Natural killer cell treated with Interleukin-12 subunit alpha and Interleukin-12 subunit beta and Interleukin-15 and Interleukin-18, amount 100 ng/mL, for 72 hours (primary cell): Measurements from ENCODE around the gene PIGL. TPM values are rescaled to one million over a fixed set of nuclear protein-coding genes. Genes with fewer than 3 reads are reported as not detected.
A peak's percentile ranks its signal among the peaks of the same experiment; 100 is the strongest.

Experiments used
- ATAC-seq, 2 donors: fragments of 150-1000 bp; cut with Tn5 transposase in 1 of 2; sonication (Bioruptor Pico), chemical (Tn5 transposase) in 1 of 2; 2 replicates each; pipeline ENCODE4 v1.10.0; 2021
- DNase-seq: peaks from one replicate; pipeline ENCODE4 v3.0.0; 2022; ENCODE audit warnings: low spot score
- H3K27ac Mint-ChIP-seq, 2 donors: 1 replicate in 1 of 2; 2 replicates in 1 of 2; pipeline ENCODE4 v1.8.0; 2022; ENCODE audit warnings: mixed read lengths in 2 of 2, mild to moderate bottlenecking in 1 of 2, moderate library complexity in 1 of 2
- H3K27me3 Mint-ChIP-seq, 2 donors: 1 replicate in 1 of 2; 2 replicates in 1 of 2; pipeline ENCODE4 v1.8.0; 2022; ENCODE audit warnings: mixed read lengths in 2 of 2
- H3K36me3 Mint-ChIP-seq: one replicate; pipeline ENCODE4 v1.8.0; 2022; ENCODE audit warnings: mixed read lengths
- H3K4me1 Mint-ChIP-seq, 2 donors: 1 replicate in 1 of 2; 2 replicates in 1 of 2; pipeline ENCODE4 v1.8.0; 2022; ENCODE audit warnings: low read depth in 2 of 2, mixed read lengths in 2 of 2, mild to moderate bottlenecking in 1 of 2
- H3K4me3 Mint-ChIP-seq: one replicate; pipeline ENCODE4 v1.8.0; 2022; ENCODE audit warnings: mixed read lengths
- H3K9me3 Mint-ChIP-seq: 2 replicates; pipeline ENCODE4 v1.8.0; 2022; ENCODE audit warnings: mixed read lengths
- total RNA-seq, 2 donors: library from RNA; stranded (reverse); gene quantifications; one replicate each; pipeline ENCODE4 v1.2.3, GENCODE V29; 2022

The PIGL gene
- total RNA-seq, 2 donors from 2014 or later, result 26.4 to 67.4 TPM

DNA sequence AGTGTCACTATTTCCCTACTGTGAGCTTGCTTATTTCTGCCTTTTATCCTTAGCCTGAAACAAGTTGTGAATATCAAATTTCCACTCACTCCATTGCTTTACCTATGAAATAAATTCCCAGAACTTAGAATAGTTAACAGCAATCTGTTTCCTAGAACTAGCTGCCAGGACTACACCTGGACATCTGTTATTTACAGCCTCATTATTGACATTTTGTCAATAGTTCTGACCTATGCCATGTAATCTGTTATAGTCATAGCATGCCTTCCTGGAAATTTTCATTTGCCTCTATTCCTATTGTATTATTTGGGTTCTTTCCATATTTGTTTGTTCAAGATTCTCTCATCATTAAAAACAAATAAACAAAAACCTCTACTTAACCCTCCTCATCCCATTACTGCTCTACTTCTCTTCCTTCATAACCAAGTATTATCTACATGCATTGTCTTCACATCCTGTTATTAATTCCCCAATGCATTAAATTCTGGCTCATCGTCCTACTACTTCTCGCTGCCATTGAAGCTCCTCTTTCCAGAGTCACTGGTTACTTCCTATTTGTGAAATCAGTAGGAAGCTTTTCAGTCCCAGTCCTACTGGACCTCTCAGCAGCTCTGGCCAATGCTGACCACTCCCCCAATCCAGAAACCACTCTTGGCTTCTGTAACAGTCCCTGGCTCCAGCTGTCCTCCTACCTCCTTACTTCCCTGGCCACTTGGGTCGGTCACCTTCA lies 55.3 kb downstream of the PIGL start:
- H3K36me3 Mint-ChIP-seq, result peaks cover 5% of the 10 kb centered on the region
- peaks cover 3% of the 10 kb centered on the region for H3K9me3 Mint-ChIP-seq
- peaks cover 28 to 29% of the 10 kb centered on the region in 2 donors for H3K4me1 Mint-ChIP-seq
- no peaks in the 10 kb centered on the region for H3K27me3 Mint-ChIP-seq
- DNase-seq, result no peak
- H3K27ac Mint-ChIP-seq, result no peak overlapping the region
- no peak overlapping the region for H3K4me3 Mint-ChIP-seq
- no peak for ATAC-seq

DNA sequence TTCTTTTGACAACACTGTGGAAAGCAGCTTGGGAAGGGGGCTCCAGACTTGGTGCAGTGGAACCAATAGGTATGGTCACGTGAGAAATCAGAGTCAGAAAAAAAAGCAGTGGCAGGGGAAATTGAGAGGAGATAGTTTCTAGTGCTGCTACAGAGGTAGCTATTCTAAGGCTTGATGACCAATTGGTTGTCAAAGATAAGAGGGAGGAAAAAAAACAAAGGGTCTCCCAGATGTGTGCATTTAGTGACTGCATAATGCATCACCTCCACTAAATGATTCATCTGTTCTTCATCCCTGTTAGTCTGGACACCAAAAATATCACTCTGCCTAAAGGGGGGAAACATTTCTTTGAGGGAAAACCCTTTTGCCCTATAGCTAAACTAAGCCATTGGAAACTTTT lies 56.5 kb downstream of the PIGL start:
- Mint-ChIP-seq H3K27me3 (no peaks in the 10 kb centered on the region), H3K4me1 (peaks cover 16 to 17% of the 10 kb centered on the region in 2 donors), H3K36me3 (peaks cover 8% of the 10 kb centered on the region), H3K4me3 (no peak overlapping the region), H3K9me3 (peaks cover 3% of the 10 kb centered on the region), H3K27ac (peak overlapping the region in 1 of 2 donors; percentile 10)
- DNase-seq (no peak), ATAC-seq (no peak)

DNA sequence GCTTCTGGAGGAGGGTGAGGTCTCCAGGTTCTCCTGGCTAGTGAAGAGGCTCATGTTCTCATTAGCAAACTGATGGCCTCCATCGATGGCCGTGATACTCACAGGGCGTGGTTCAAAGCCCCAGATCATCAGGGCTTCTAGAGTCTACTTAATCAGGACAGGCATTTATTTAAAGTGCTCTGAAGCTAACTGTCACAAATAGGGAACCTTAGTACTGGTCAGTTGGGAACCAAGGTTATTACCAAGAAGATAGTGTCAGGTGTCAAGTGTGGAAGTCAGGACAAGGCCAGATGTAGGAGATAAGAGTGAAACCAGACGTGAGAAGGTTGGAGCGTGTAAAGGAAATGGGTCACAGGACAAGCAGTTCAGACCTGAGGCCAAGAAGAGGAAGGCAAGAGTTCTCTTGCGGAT lies 56.9 kb downstream of the PIGL start:
- ATAC-seq (no peak), DNase-seq (no peak)
- no peak overlapping the region for H3K4me3 Mint-ChIP-seq
- H3K4me1 Mint-ChIP-seq, result peaks cover 16 to 17% of the 10 kb centered on the region in 2 donors
- H3K36me3 Mint-ChIP-seq, result peaks cover 12% of the 10 kb centered on the region
- H3K27ac Mint-ChIP-seq, result peak overlapping the region in 1 of 2 donors; percentile 10
- peaks cover 3% of the 10 kb centered on the region for H3K9me3 Mint-ChIP-seq
- H3K27me3 Mint-ChIP-seq, result no peaks in the 10 kb centered on the region

DNA sequence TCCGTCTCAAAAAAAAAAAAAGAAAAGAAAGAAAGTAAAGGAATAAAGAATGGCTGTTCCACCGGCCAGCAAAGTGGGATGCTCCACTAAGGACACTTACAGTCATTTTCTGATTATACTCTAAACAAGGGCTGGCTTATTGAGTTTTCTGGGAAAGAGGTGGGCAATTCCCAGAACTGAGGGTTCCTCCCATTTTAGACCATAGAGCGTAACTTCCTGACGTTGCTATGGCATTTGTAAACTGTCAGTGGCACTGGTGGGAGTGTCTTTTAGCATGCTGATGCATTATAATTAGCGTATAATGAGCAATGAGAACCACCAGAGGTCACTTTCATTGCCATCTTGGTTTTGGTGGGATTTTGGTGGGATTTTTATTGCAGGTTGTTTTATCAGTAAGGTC lies 58.0 kb downstream of the PIGL start:
- Mint-ChIP-seq H3K27ac (no peak overlapping the region), H3K36me3 (peaks cover 12% of the 10 kb centered on the region), H3K9me3 (peaks cover 3% of the 10 kb centered on the region), H3K27me3 (no peaks in the 10 kb centered on the region), H3K4me1 (peaks cover 9 to 13% of the 10 kb centered on the region in 2 donors), H3K4me3 (no peak overlapping the region)
- DNase-seq (no peak), ATAC-seq (no peak)

DNA sequence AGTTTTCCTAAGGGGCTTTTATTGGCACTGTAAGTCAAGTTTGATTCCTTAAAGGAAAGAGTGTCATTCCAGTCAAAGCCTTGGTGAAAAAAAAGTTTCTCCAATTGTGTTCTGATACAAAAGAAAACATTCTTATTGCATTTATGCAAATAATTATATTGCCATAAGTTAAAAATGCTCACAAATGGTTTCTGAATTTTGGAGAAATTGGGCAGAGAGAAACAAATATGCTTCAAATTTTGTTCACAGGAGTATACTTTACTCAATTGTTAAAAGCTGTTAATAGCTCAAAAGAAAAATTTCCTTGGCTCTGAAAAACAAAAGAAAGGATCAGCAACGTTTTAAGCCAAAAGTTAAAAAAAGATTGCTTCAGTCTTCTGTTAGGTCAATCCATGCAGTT lies 60.2 kb downstream of the PIGL start:
- ATAC-seq, result no peak
- DNase-seq, result no peak
- peaks cover 3% of the 10 kb centered on the region for H3K9me3 Mint-ChIP-seq
- H3K4me3 Mint-ChIP-seq, result no peak overlapping the region
- peaks cover 12% of the 10 kb centered on the region for H3K36me3 Mint-ChIP-seq
- H3K27ac Mint-ChIP-seq, result no peak overlapping the region
- no peaks in the 10 kb centered on the region for H3K27me3 Mint-ChIP-seq
- H3K4me1 Mint-ChIP-seq, result peaks cover 9 to 13% of the 10 kb centered on the region in 2 donors

DNA sequence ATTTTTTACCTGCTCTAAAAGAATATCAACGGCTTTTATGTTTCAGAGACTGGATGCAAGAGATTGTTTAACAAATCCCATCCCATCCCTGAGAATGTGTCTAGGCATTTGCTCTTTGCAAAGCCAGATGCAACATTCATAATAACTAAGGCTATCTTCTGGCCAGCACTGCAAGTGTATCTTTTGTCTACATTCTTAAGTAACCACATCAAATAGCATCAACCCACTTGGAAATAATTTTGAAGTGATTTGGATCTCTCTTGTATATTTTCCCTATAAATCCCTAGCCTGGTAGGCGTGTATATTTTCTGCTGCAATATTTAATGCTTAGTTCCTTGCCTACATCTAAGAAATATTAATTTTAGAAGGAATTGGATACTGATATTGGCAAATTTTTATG lies 64.3 kb downstream of the PIGL start:
- Mint-ChIP-seq H3K4me1 (peaks cover 14 to 16% of the 10 kb centered on the region in 2 donors), H3K27me3 (no peaks in the 10 kb centered on the region), H3K36me3 (peaks cover 12% of the 10 kb centered on the region), H3K4me3 (no peak overlapping the region), H3K9me3 (no peaks in the 10 kb centered on the region), H3K27ac (no peak overlapping the region)
- no peak for DNase-seq
- no peak for ATAC-seq

DNA sequence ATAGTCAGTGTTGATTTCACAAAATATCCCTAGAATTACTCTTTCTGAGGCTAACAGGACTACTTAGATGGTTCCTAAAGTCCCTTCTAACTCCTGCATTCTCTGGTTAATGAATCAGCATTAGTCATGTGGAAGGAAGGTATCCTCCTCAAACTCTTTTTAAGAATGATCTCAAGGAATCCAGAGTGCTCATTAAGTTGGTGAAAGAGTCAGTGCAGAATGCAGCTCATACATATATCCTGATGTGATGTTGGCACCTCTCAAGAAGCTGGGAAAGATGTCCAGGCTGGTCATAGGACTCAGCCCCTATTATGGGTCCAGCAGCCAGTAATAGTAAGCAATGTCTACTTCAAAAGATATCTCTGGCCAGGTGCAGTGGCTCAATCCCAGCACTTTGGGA lies 65.5 kb downstream of the PIGL start:
- Mint-ChIP-seq H3K4me3 (no peak overlapping the region), H3K27ac (no peak overlapping the region), H3K36me3 (peaks cover 7% of the 10 kb centered on the region), H3K27me3 (no peaks in the 10 kb centered on the region), H3K4me1 (peaks cover 26 to 27% of the 10 kb centered on the region in 2 donors), H3K9me3 (no peaks in the 10 kb centered on the region)
- no peak for DNase-seq
- ATAC-seq, result no peak

DNA sequence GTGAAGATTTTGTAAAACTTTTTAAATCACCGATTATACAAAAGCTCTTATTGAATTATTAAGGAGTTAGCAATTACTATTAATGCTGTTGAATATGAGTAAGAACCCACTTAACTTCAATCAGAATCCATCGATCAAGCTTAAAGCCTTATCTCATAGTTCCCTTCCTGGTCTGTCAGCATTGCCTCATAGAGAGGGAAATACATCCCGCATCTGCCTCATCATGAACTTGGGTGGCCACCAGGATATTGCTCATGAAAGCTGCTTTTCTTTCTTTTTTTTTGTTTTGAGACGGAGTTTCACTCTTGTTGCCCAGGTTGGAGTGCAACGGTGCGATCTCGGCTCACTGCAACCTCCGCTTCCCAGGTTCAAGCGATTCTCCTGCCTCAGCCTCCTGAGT lies 66.7 kb downstream of the PIGL start:
- Mint-ChIP-seq H3K4me1 (peaks cover 36 to 39% of the 10 kb centered on the region in 2 donors), H3K27me3 (no peaks in the 10 kb centered on the region), H3K9me3 (no peaks in the 10 kb centered on the region), H3K4me3 (no peak overlapping the region), H3K36me3 (peaks cover 2% of the 10 kb centered on the region), H3K27ac (no peak overlapping the region)
- ATAC-seq, result no peak
- DNase-seq, result no peak

DNA sequence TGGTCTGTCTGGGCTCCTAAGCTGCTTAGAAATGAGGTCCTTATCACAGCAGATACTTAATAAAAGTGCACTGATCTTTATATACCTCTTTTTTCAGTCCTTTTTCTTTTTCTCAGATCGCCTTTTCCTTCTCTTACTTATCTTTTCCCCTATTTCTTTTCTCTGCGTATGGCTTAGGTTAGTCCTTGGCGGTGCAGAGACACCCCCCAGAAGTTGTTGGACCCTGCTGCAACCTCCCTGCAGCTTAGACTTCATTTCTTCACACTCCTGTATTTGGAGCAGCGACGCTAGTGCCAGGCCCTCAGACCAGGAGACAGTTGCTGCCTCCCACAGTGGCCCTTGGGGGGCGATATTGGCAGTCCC lies 68.6 kb downstream of the PIGL start:
- H3K9me3 Mint-ChIP-seq, result no peaks in the 10 kb centered on the region
- H3K27ac Mint-ChIP-seq, result peak overlapping the region; percentile 87 to 99
- no peaks in the 10 kb centered on the region for H3K27me3 Mint-ChIP-seq
- peak overlapping the region; percentile 83 for H3K4me3 Mint-ChIP-seq
- ATAC-seq, result no peak
- no peak for DNase-seq
- no peaks in the 10 kb centered on the region for H3K36me3 Mint-ChIP-seq
- peaks cover 44 to 47% of the 10 kb centered on the region in 2 donors for H3K4me1 Mint-ChIP-seq

DNA sequence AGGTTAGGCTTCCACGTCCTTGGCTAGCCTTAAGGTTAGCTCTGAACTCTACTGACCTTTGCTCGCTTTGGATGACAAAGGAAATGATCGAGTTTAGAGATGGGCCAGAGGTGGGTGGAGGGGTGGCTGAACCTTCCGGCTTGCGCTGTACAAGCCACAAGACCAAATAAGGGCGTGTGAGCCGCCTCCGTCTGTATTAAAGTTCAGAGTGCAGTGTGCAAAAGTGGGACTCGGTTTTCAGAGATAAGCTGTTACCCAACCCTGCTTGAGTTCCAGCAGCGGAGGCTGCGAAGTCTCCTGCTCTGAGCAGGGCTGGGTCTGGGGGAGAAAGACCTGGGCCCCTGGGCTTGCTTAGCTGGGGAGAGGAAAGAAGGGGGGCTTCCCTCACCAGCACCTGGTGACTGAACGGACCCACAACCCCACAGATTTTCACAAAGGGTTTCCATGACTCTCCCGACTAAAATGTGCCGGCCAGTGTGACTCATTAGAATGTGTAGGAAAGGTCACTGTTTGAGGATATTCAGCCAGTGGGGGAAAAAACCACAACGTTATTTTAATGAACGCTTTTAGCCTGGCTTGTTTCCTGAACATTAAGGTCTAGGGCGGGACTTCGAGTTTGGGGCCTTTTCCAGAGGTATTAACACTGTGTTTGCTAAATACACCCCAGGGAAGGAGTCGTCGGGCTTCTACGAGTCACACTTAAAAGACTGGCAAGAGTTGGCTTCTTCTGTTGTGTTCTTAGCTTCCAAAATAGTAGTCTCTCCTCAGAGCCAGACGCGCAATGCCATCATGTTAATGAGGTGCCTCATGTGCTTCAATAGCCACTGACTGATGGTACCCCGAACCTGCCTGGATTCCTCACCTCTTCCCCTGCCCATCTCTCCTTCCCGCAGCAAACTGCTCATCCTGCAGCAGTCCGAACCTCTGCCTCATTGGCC lies 69.3 kb downstream of the PIGL start:
- no peaks in the 10 kb centered on the region for H3K9me3 Mint-ChIP-seq
- ATAC-seq (peak; percentile 99), DNase-seq (peak; percentile 90)
- peaks cover 44 to 47% of the 10 kb centered on the region in 2 donors for H3K4me1 Mint-ChIP-seq
- peak overlapping the region; percentile 87 to 99 for H3K27ac Mint-ChIP-seq
- no peaks in the 10 kb centered on the region for H3K36me3 Mint-ChIP-seq
- H3K4me3 Mint-ChIP-seq, result peak overlapping the region; percentile 83
- H3K27me3 Mint-ChIP-seq, result no peaks in the 10 kb centered on the region

DNA sequence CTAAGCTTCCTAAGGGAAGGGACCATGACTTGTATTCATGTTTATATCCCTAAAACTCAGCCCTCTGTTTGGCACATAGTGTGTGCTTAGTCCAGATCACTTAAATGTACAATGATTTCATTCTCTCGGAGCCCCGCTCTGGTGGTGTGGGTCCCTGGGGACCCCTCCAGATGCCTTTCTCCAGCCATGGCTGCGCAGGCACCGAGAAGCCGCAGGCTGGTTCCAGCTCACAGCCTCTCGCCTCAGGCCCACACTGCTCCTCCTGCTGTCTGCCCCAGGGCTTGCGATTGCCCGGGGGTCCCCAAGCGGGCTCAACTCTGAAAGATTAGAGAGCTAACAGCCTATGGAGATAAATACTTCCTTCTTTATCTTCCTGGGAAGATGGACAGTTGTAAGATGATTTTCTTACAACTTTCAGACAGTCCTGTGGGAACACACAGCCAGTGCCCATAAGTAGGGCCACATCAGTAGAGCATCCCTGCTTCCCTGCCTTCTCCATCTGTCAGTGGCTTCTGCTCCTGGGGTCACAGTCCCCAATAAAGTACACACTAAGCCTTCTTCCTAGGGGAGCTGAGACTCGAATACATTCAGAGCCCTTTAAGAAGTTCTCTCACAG lies 70.0 kb downstream of the PIGL start:
- no peak for DNase-seq

DNA sequence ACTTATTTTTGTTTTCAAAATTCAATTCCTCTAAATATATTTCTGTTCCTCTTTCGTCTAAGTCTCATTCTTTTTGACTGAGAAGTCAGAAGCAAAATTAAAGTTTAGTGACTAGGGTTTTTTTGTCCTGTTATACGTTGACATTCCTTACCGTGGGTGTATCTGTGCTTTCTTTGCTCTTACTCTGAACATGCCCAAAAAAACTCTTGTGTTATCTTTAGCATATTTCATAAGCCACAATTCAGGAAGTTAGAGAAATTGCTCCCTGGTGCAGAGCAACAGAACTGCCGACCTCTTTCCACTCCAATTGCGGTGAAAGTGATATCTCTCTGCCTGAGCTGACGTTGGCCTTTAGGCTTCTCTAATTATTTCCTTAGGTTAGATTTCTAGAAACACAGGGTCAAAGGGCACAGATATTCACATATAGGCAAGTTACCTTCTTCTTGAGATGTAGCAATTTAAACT lies 70.6 kb downstream of the PIGL start:
- peak overlapping the region; percentile 87 to 99 for H3K27ac Mint-ChIP-seq
- peak overlapping the region; percentile 83 for H3K4me3 Mint-ChIP-seq
- H3K9me3 Mint-ChIP-seq, result no peaks in the 10 kb centered on the region
- no peak for DNase-seq
- no peaks in the 10 kb centered on the region for H3K36me3 Mint-ChIP-seq
- peaks cover 44 to 47% of the 10 kb centered on the region in 2 donors for H3K4me1 Mint-ChIP-seq
- ATAC-seq, result no peak
- no peaks in the 10 kb centered on the region for H3K27me3 Mint-ChIP-seq

More for the DNA sequence above, 70.0 kb downstream of the PIGL start:
- peaks cover 44 to 47% of the 10 kb centered on the region in 2 donors for H3K4me1 Mint-ChIP-seq
- no peaks in the 10 kb centered on the region for H3K9me3 Mint-ChIP-seq
- H3K36me3 Mint-ChIP-seq, result no peaks in the 10 kb centered on the region
- peak overlapping the region; percentile 83 for H3K4me3 Mint-ChIP-seq
- H3K27ac Mint-ChIP-seq, result peak overlapping the region; percentile 87 to 99
- no peaks in the 10 kb centered on the region for H3K27me3 Mint-ChIP-seq
- no peak for ATAC-seq

DNA sequence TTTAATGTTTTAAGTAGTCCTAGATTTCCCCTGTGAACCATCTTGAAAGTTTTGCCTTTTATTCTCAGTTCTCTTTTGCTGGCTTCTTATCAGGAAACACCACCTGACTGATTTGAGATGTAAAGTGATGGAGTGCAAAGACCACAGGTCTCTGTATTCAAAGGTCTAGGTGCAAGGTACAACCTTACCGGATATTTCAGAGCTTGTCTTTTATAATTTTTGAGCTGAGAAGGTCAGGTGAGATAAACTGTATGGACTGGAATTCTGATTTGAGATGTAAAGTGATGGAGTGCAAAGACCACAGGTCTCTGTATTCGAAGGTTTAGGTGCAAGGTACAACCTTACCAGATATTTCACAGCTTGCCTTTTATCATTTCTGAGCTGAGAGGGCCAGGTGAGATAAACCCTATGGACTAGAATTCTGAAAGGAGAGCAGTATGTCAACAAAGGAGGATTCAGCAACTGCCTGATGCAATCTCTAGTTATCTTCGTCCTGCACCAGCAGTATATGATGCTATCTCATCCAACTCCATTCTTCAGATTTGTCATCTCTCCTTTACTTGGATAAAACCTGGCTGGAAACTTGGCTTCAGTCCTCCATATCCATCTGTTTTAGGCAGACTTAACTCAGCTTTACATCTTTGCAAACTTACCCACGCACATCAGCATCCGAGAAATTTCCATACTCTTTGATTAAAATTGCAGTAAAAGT lies 72.0 kb downstream of the PIGL start:
- H3K4me1 Mint-ChIP-seq, result peaks cover 44 to 47% of the 10 kb centered on the region in 2 donors
- ATAC-seq (no peak), DNase-seq (no peak)
- no peaks in the 10 kb centered on the region for H3K9me3 Mint-ChIP-seq
- peak overlapping the region; percentile 87 to 99 for H3K27ac Mint-ChIP-seq
- no peaks in the 10 kb centered on the region for H3K36me3 Mint-ChIP-seq
- peak overlapping the region; percentile 83 for H3K4me3 Mint-ChIP-seq
- H3K27me3 Mint-ChIP-seq, result no peaks in the 10 kb centered on the region
